Epithelial cell of esophagus (primary cell): Measurements from ENCODE around the gene ALDH5A1.

ENCODE experiments used
- DNase-seq: peaks from one replicate; pipeline ENCODE4 v3.0.0; 2010; ENCODE audit warnings: low read depth
- H3K4me3 ChIP-seq: 2 replicates; pipeline ENCODE4 v1.5.1; 2011; ENCODE audit warnings: mild to moderate bottlenecking, low read length, control low read depth
- CTCF ChIP-seq: IDR thresholded peaks from 2 replicates; pipeline ENCODE4 v1.5.1; 2011; ENCODE audit warnings: low read depth, mild to moderate bottlenecking, low read length, control low read depth, inconsistent platforms; ENCODE audit not compliant: insufficient read depth; ENCODE audit errors: missing control alignments

Gene ALDH5A1

GRCh38 chr6:24469811-24470210 lies 25.0 kb upstream of the ALDH5A1 start:
- TF ChIP-seq CTCF: no peak
- no peak for DNase-seq
- no peak overlapping the region for H3K4me3 ChIP-seq

GRCh38 chr6:24472181-24472580 lies 22.6 kb upstream of the ALDH5A1 start:
- peak; percentile 36 for DNase-seq
- no peak overlapping the region for H3K4me3 ChIP-seq
- no peak for TF ChIP-seq CTCF

GRCh38 chr6:24476631-24477030 lies 18.1 kb upstream of the ALDH5A1 start:
- DNase-seq: no peak
- TF ChIP-seq CTCF: no peak
- no peak overlapping the region for H3K4me3 ChIP-seq

- no peak for DNase-seq
- no peak overlapping the region for H3K4me3 ChIP-seq
- no peak for TF ChIP-seq CTCF
Observed at GRCh38 chr6:24477070-24477469, 17.7 kb upstream of the ALDH5A1 start.

- no peak overlapping the region for H3K4me3 ChIP-seq
- DNase-seq: no peak
- TF ChIP-seq CTCF: no peak
Observed at GRCh38 chr6:24478903-24479302, 15.9 kb upstream of the ALDH5A1 start.

- H3K4me3 ChIP-seq: no peak overlapping the region
- no peak for DNase-seq
- no peak for TF ChIP-seq CTCF
Observed at GRCh38 chr6:24480705-24481104, 14.1 kb upstream of the ALDH5A1 start.

GRCh38 chr6:24481449-24481848 lies 13.3 kb upstream of the ALDH5A1 start:
- no peak for TF ChIP-seq CTCF
- no peak for DNase-seq

More at GRCh38 chr6:24481449-24481848, 13.3 kb upstream of the ALDH5A1 start:
- H3K4me3 ChIP-seq: no peak overlapping the region
